ENCODE measurements around the gene ZNF567.

Gene ZNF567

DNA sequence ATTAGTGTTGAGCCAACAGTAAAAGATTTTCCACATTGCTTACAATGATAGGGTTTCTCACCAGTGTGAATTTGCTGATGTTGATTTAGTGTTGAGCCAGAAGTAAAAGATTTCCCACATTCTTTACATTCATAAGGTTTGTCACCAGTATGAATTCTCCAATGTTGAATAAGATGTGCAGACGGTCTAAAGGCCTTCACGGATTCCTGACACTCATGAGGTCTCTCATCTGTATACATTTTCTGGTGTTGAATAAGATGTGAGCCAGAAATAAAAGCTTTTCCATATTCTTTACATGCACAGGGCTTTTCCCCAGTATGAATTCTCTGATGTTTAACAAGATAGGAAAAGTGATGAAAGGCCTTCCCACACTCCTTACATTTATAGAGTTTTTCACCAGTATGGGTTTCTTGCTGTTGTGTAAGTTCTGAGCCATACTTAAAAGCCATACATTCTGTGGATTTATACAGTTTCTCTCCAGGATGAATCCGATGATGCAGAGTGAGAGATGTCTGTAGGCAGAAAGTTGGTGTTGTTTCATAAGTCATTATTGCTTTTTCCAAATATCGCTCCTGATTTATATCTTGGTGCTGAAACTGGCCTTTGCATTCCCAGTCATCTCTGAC lies 62.8 kb downstream of the ZNF567 start:
- DNase-seq (ENCODE audit: low read depth in 2 of 2): no peak

All from stimulated activated CD8-positive, alpha-beta memory T cell treated with anti-CD3 and anti-CD28 coated beads, Interleukin-2, amount 100 ng/mL, for 48 hours (primary cell).